ENCODE data around the gene MTMR12.
A peak's percentile ranks its signal among the peaks of the same experiment; 100 is the strongest.
"Not testable (repeated sequence)": the region's sequence is repeated elsewhere in the genome, so short reads cannot be mapped to it uniquely, and the experiment has no call there.

MTMR12 gene

GRCh38 chr5:32325616-32326015, 12.9 kb upstream of the MTMR12 start:
- no peaks in the 10 kb centered on the region for H3K36me3 ChIP-seq (replicated peaks; ENCODE audit: low read depth, low read length)
- H3K9me3 ChIP-seq (ENCODE audit: insufficient read depth, low read length), result peaks cover 3% of the 10 kb centered on the region; the same call in 1 of the 2 replicates
- H3K27ac ChIP-seq (ENCODE audit: low read length), result peak overlapping the region; percentile 52
- H2AFZ ChIP-seq (ENCODE audit: low read depth, low read length), result no peak overlapping the region
- H4K20me1 ChIP-seq (ENCODE audit: insufficient read depth, low read length), result no peaks in the 10 kb centered on the region
- H3K27me3 ChIP-seq (ENCODE audit: low read depth, low read length), result no peaks in the 10 kb centered on the region
- H3K9ac ChIP-seq (ENCODE audit: low read length), result no peak overlapping the region
- H3K4me1 ChIP-seq (ENCODE audit: low read length), result peaks cover 25% of the 10 kb centered on the region
- TF ChIP-seq CTCF (IDR thresholded peaks at IDR 0.05; ENCODE audit: low read depth, low read length), result no peak
- no peak for TF ChIP-seq EZH2phosphoT487 (IDR thresholded peaks at IDR 0.05; ENCODE audit: low read depth)
- no peak overlapping the region for H3K4me3 ChIP-seq (ENCODE audit: low read length)
- H3K4me2 ChIP-seq (ENCODE audit: low read length), result peak overlapping the region; percentile 64
- no peaks in the 10 kb centered on the region for H3K79me2 ChIP-seq (ENCODE audit: low read length)

- H3K4me1 ChIP-seq (ENCODE audit: low read length), result peaks cover 25% of the 10 kb centered on the region
- H4K20me1 ChIP-seq (ENCODE audit: insufficient read depth, low read length), result no peaks in the 10 kb centered on the region
- H3K9me3 ChIP-seq (ENCODE audit: insufficient read depth, low read length), result peaks cover 3% of the 10 kb centered on the region; the same call in 1 of the 2 replicates
- H3K9ac ChIP-seq (ENCODE audit: low read length), result no peak overlapping the region
- H3K27ac ChIP-seq (ENCODE audit: low read length), result peak overlapping the region; percentile 52
- no peaks in the 10 kb centered on the region for H3K79me2 ChIP-seq (ENCODE audit: low read length)
- no peak for TF ChIP-seq EZH2phosphoT487 (IDR thresholded peaks at IDR 0.05; ENCODE audit: low read depth)
- no peak for TF ChIP-seq CTCF (IDR thresholded peaks at IDR 0.05; ENCODE audit: low read depth, low read length)
- H3K4me2 ChIP-seq (ENCODE audit: low read length), result peak overlapping the region; percentile 64
- H3K36me3 ChIP-seq (replicated peaks; ENCODE audit: low read depth, low read length), result no peaks in the 10 kb centered on the region
- H3K27me3 ChIP-seq (ENCODE audit: low read depth, low read length), result no peaks in the 10 kb centered on the region
- H2AFZ ChIP-seq (ENCODE audit: low read depth, low read length), result no peak overlapping the region
- H3K4me3 ChIP-seq (ENCODE audit: low read length), result peak overlapping the region; percentile 10
These were observed 12.3 kb upstream of the MTMR12 start for GRCh38 chr5:32325062-32325461.

GRCh38 chr5:32323741-32324140, 11.0 kb upstream of the MTMR12 start:
- no peak for TF ChIP-seq CTCF (IDR thresholded peaks at IDR 0.05; ENCODE audit: low read depth, low read length)
- no peak for TF ChIP-seq EZH2phosphoT487 (IDR thresholded peaks at IDR 0.05; ENCODE audit: low read depth)
- no peak overlapping the region for H3K27ac ChIP-seq (ENCODE audit: low read length)
- H4K20me1 ChIP-seq (ENCODE audit: insufficient read depth, low read length), result no peaks in the 10 kb centered on the region

GRCh38 chr5:32322882-32323281, 10.1 kb upstream of the MTMR12 start:
- Histone ChIP-seq H2AFZ (ENCODE audit: low read depth, low read length) (no peak overlapping the region), H3K9me3 (ENCODE audit: insufficient read depth, low read length) (peaks cover 3% of the 10 kb centered on the region; the same call in 1 of the 2 replicates), H3K27me3 (ENCODE audit: low read depth, low read length) (no peaks in the 10 kb centered on the region), H3K27ac (ENCODE audit: low read length) (no peak overlapping the region), H3K4me1 (ENCODE audit: low read length) (peaks cover 19% of the 10 kb centered on the region), H4K20me1 (ENCODE audit: insufficient read depth, low read length) (no peaks in the 10 kb centered on the region), H3K9ac (ENCODE audit: low read length) (no peak overlapping the region), H3K36me3 (replicated peaks; ENCODE audit: low read depth, low read length) (no peaks in the 10 kb centered on the region), H3K79me2 (ENCODE audit: low read length) (no peaks in the 10 kb centered on the region), H3K4me3 (ENCODE audit: low read length) (no peak overlapping the region), H3K4me2 (ENCODE audit: low read length) (no peak overlapping the region)
- TF ChIP-seq CTCF (IDR thresholded peaks at IDR 0.05; ENCODE audit: low read depth, low read length) (no peak), EZH2phosphoT487 (IDR thresholded peaks at IDR 0.05; ENCODE audit: low read depth) (no peak)

More at GRCh38 chr5:32323741-32324140, 11.0 kb upstream of the MTMR12 start:
- H3K79me2 ChIP-seq (ENCODE audit: low read length), result no peaks in the 10 kb centered on the region
- no peak overlapping the region for H3K4me3 ChIP-seq (ENCODE audit: low read length)
- H2AFZ ChIP-seq (ENCODE audit: low read depth, low read length), result no peak overlapping the region
- no peaks in the 10 kb centered on the region for H3K36me3 ChIP-seq (replicated peaks; ENCODE audit: low read depth, low read length)
- H3K9ac ChIP-seq (ENCODE audit: low read length), result no peak overlapping the region
- H3K27me3 ChIP-seq (ENCODE audit: low read depth, low read length), result no peaks in the 10 kb centered on the region
- H3K4me1 ChIP-seq (ENCODE audit: low read length), result peaks cover 19% of the 10 kb centered on the region
- H3K9me3 ChIP-seq (ENCODE audit: insufficient read depth, low read length), result peaks cover 3% of the 10 kb centered on the region; the same call in 1 of the 2 replicates
- H3K4me2 ChIP-seq (ENCODE audit: low read length), result no peak overlapping the region

GRCh38 chr5:32321787-32322186, 9.0 kb upstream of the MTMR12 start:
- not testable (repeated sequence) for H4K20me1 ChIP-seq (ENCODE audit: insufficient read depth, low read length); H3K27ac ChIP-seq (ENCODE audit: low read length); H3K27me3 ChIP-seq (ENCODE audit: low read depth, low read length); H2AFZ ChIP-seq (ENCODE audit: low read depth, low read length); H3K36me3 ChIP-seq (replicated peaks; ENCODE audit: low read depth, low read length); H3K4me2 ChIP-seq (ENCODE audit: low read length); H3K9ac ChIP-seq (ENCODE audit: low read length); H3K9me3 ChIP-seq (ENCODE audit: insufficient read depth, low read length); H3K79me2 ChIP-seq (ENCODE audit: low read length); H3K4me3 ChIP-seq (ENCODE audit: low read length)
- H3K4me1 ChIP-seq (ENCODE audit: low read length), result peaks cover 19% of the 10 kb centered on the region

All from OCI-LY3 (cell line).